ENCODE data around the gene AFAP1L1. TPM values are rescaled to one million over a fixed set of nuclear protein-coding genes. Genes with fewer than 3 reads are reported as not detected.

Gene AFAP1L1
- total and polyA plus RNA-seq, 2 of the 13 experiments (the other 11 are each of a cell fraction or from before 2014, with no cell fraction given) = 0.38 to 1.0 TPM

DNA sequence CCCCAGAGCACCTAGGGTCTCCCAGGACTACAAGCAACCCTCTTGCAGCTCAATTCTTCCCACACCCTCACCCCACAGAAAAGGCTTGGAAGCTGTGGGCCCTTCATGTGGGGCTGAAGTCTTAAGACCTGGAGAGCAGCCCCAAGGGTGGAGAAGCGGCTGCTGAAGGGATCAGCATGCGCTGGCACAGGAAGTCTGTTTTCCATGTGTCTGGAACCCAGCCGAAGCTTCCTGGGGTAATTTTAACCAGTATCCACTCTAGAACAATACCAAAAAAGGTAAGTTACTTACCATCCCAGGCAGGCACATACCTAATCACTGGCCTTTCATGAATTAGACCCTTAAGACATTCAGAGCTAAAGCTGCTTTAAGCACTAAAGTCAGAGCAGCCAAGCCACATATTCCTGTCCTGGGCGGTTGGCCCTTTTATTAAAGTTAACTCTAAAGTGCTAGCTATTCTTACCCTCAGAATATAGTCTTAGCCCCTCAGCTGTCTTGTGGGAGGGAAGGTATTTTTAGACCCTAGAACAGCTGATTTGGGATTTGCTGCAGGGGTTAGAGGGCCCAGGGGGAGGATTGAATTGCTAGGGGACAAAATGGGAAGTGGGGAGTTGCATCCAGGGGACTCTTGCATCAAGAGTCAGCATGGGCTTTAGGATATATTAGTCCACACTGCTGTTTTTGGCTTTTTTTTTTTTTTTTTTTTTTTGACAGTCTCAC lies 100.6 kb downstream of the AFAP1L1 start:
- Histone ChIP-seq H3K36me3 (replicated peaks in 1 of 2; ENCODE audit: control insufficient read depth in 1 of 2, insufficient read depth in 2 of 2, low read length in 2 of 2) (no peaks in the 10 kb centered on the region), H3K4me2 (ENCODE audit: low read depth, low read length) (no peak overlapping the region), H3K79me2 (ENCODE audit: insufficient read depth, low read length) (no peaks in the 10 kb centered on the region), H3K9me3 (ENCODE audit: low read length) (no peaks in the 10 kb centered on the region), H3K27ac (ENCODE audit: extremely low read length, insufficient read depth, low read length) (no peak overlapping the region), H3K4me1 (ENCODE audit: insufficient read depth, low read length) (peaks cover 10% of the 10 kb centered on the region), H4K20me1 (ENCODE audit: insufficient read depth, low read length) (no peaks in the 10 kb centered on the region), H3K9ac (ENCODE audit: insufficient read depth, low read depth, low read length) (no peak overlapping the region), H3K27me3 (ENCODE audit: control insufficient read depth in 1 of 2, insufficient read depth in 2 of 2, low read length in 2 of 2) (peaks cover 0 to 2% of the 10 kb centered on the region in 2 experiments; a peak in 1 of 5 replicates), H3K4me3 (replicated peaks in 1 of 3; ENCODE audit: insufficient read depth in 1 of 3, low read depth in 2 of 3, low read length in 3 of 3) (no peak overlapping the region), H2AFZ (ENCODE audit: low read length) (no peak overlapping the region)
- no peak for TF ChIP-seq ZNF496 (CRISPR knock-in tag; IDR thresholded peaks at IDR 0.05; ENCODE audit: insufficient replicate concordance)
- in situ Hi-C loops (cut with HindIII; ENCODE audit: extremely low pct_ligation_motif_present, low pct_unique_long_range_greater_than_20kb) = loop anchor here (5.0 kb wide), 1 partner anchor 50 kb away; no protein-coding TSS in a partner anchor
- ATAC-seq = no peak
- no peak for FAIRE-seq
- intact Hi-C loops (cut with micrococcal nuclease; ENCODE audit: unreplicated experiment) = no loop called here
- CTCF ChIA-PET (ENCODE audit: low intra/inter-chr PET ratio, low total read pairs) = interaction anchor here (0.8 to 3.2 kb wide), 2 partner anchors 55 to 62 kb away, joined by 3 to 26 read pairs; no protein-coding TSS in a partner anchor
- POLR2A ChIA-PET = interaction anchor here (1.8 kb wide), 1 partner anchor 52 kb away, joined by 9 read pairs; no protein-coding TSS in a partner anchor
- BruUV-seq (replicated peaks) = no TSS peak
- no peak for DNase-seq (ENCODE audit: low spot score)
- WGBS (ENCODE audit: low lambda C conversion rate) = 51% methylated on average over 4 of the region's 4 CpGs

DNA sequence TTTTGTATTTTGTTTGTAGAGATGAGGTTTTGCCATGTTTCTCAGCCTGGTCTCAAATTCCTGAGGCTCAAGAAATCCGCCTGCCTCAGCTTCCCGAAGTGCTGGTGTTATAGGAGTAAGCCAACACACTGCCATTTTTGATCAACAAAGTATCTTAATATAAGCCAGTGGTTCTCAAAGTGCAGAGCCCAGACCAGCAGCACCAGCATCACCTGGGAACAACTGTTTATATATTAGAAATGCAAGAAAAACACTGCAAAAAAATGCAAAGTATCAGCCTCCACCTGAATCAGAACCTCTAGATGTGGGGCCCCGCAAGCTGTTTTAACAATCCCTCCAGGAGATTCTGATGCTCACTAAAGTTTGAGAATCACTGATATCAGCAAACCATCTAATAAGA lies 101.3 kb downstream of the AFAP1L1 start:
- Histone ChIP-seq H3K9me3 (ENCODE audit: low read length) (no peaks in the 10 kb centered on the region), H3K4me1 (ENCODE audit: insufficient read depth, low read length) (peaks cover 3% of the 10 kb centered on the region), H3K27ac (ENCODE audit: extremely low read length, insufficient read depth, low read length) (no peak overlapping the region), H3K4me2 (ENCODE audit: low read depth, low read length) (no peak overlapping the region), H3K36me3 (replicated peaks in 1 of 2; ENCODE audit: control insufficient read depth in 1 of 2, insufficient read depth in 2 of 2, low read length in 2 of 2) (no peaks in the 10 kb centered on the region), H3K4me3 (replicated peaks in 1 of 3; ENCODE audit: insufficient read depth in 1 of 3, low read depth in 2 of 3, low read length in 3 of 3) (no peak overlapping the region), H3K79me2 (ENCODE audit: insufficient read depth, low read length) (no peaks in the 10 kb centered on the region), H4K20me1 (ENCODE audit: insufficient read depth, low read length) (no peaks in the 10 kb centered on the region), H2AFZ (ENCODE audit: low read length) (no peak overlapping the region), H3K9ac (ENCODE audit: insufficient read depth, low read depth, low read length) (no peak overlapping the region), H3K27me3 (ENCODE audit: control insufficient read depth in 1 of 2, insufficient read depth in 2 of 2, low read length in 2 of 2) (peaks cover 0 to 2% of the 10 kb centered on the region in 2 experiments; a peak in 1 of 5 replicates)
- DNase-seq (ENCODE audit: low spot score) = no peak
- TF ChIP-seq ERF (CRISPR knock-in tag; IDR thresholded peaks at IDR 0.05) (no peak), ZNF549 (CRISPR knock-in tag; IDR thresholded peaks at IDR 0.05) (no peak), EZH2 (conservative IDR thresholded peaks at IDR 0.05; ENCODE audit: low read depth, low read length) (no peak), ZNF292 (CRISPR knock-in tag; IDR thresholded peaks at IDR 0.05; ENCODE audit: borderline replicate concordance, low read depth) (no peak), SKI (IDR thresholded peaks at IDR 0.05; ENCODE audit: partially characterized antibody) (no peak)
- TF ChIP-seq, protein P1, sequence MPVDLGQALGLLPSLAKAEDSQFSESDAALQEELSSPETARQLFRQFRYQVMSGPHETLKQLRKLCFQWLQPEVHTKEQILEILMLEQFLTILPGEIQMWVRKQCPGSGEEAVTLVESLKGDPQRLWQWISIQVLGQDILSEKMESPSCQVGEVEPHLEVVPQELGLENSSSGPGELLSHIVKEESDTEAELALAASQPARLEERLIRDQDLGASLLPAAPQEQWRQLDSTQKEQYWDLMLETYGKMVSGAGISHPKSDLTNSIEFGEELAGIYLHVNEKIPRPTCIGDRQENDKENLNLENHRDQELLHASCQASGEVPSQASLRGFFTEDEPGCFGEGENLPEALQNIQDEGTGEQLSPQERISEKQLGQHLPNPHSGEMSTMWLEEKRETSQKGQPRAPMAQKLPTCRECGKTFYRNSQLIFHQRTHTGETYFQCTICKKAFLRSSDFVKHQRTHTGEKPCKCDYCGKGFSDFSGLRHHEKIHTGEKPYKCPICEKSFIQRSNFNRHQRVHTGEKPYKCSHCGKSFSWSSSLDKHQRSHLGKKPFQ (CRISPR knock-in tag; IDR thresholded peaks at IDR 0.05; ENCODE audit: insufficient replicate concordance) = no peak
- no peak for FAIRE-seq
- ChIA-PET CTCF (ENCODE audit: low intra/inter-chr PET ratio, low total read pairs) (no interaction called here), POLR2A (no interaction called here)
- in situ Hi-C loops (cut with HindIII; ENCODE audit: extremely low pct_ligation_motif_present, low pct_unique_long_range_greater_than_20kb) (loop anchor here (5.0 kb wide), 1 partner anchor 51 kb away; no protein-coding TSS in a partner anchor), intact Hi-C loops (cut with micrococcal nuclease; ENCODE audit: unreplicated experiment) (no loop called here)
- 39% methylated on average over 3 of the region's 3 CpGs for WGBS (ENCODE audit: low lambda C conversion rate)
- no TSS peak for BruUV-seq (replicated peaks)
- no peak for ATAC-seq

Measured in HepG2 (cell line).